Stimulated activated CD4-positive, alpha-beta T cell treated with anti-CD3 and anti-CD28 coated beads, Interleukin-12 subunit alpha, Interleukin-12 subunit beta, amount 100 ng/mL, for 4 hours (primary cell): ENCODE results near the gene GNA15.
A peak's percentile ranks its signal among the peaks of the same experiment; 100 is the strongest.
"Not testable (repeated sequence)": the region's sequence is repeated elsewhere in the genome, so short reads cannot be mapped to it uniquely, and the experiment has no call there.

ENCODE experiments used
- DNase-seq: peaks from one replicate; pipeline ENCODE4 v3.0.0-alpha.2; 2020

GNA15 gene

GRCh38 chr19:3176715-3177501, 41.1 kb downstream of the GNA15 start:
- peak; percentile 64 for DNase-seq

- DNase-seq = peak; percentile 48
Measured at GRCh38 chr19:3178377-3178972, 42.6 kb downstream of the GNA15 start, which contains the start of gene S1PR4. S1PR4 (plus strand) TSS chr19:3178769; CDS start chr19:3178793, 24 bp downstream.

- DNase-seq = peak; percentile 36
Measured at GRCh38 chr19:3178973-3179738, 43.3 kb downstream of the GNA15 start.

GRCh38 chr19:3179739-3180293, 44.0 kb downstream of the GNA15 start:
- DNase-seq = peak; percentile 41

- DNase-seq = no peak
Measured at GRCh38 chr19:3183721-3184641, 48.1 kb downstream of the GNA15 start.

- DNase-seq = peak; percentile 62
Measured at GRCh38 chr19:3184847-3185460, 49.1 kb downstream of the GNA15 start.

GRCh38 chr19:3185461-3186159, 49.8 kb downstream of the GNA15 start, which contains the start of gene NCLN:
NCLN (plus strand) TSS chr19:3185930; CDS start chr19:3186031, 101 bp downstream.
- peak; percentile 93 for DNase-seq

- no peak for DNase-seq
Measured at GRCh38 chr19:3186160-3186688, 50.4 kb downstream of the GNA15 start.

GRCh38 chr19:3186891-3187661, 51.2 kb downstream of the GNA15 start:
- DNase-seq = no peak

- no peak for DNase-seq
Measured at GRCh38 chr19:3187662-3188511, 52.1 kb downstream of the GNA15 start.

GRCh38 chr19:3188627-3189596, 53.1 kb downstream of the GNA15 start:
- no peak for DNase-seq

GRCh38 chr19:3189702-3190469, 54.1 kb downstream of the GNA15 start:
- no peak for DNase-seq

GRCh38 chr19:3190470-3190770, 54.6 kb downstream of the GNA15 start:
- no peak for DNase-seq

GRCh38 chr19:3190921-3191805, 55.3 kb downstream of the GNA15 start:
- no peak for DNase-seq

- DNase-seq = not testable (repeated sequence)
Measured at GRCh38 chr19:3191806-3192104, 55.9 kb downstream of the GNA15 start.

GRCh38 chr19:3192228-3192635, 56.4 kb downstream of the GNA15 start:
- DNase-seq = no peak
